ENCODE measurements around the gene SYNE2.

SYNE2 gene

DNA sequence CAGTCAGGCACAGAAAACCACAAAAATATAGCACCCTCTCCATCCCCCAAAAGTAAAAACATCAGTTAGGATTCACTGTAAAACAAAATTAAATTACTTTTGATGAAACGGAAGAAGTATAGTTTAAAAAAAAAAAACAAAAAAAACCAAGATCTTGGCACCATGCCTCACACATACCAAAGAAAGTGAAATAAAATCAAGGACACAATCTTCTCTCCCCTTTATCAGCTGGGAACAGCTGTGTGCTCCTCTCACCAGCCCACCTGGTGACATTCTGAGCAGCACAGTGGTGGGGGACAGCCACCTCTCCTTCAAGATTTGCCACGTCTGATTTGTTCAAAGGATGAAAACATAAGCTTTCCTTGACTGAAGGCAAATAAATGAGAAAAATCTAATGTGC, 385.8 kb downstream of the SYNE2 start:
- Histone ChIP-seq H3K27me3 (no peaks in the 10 kb centered on the region), H3K36me3 (no peaks in the 10 kb centered on the region), H3K9me3 (no peaks in the 10 kb centered on the region), H3K4me3 (ENCODE audit: low read depth, low read length) (no peak overlapping the region), H3K4me1 (peaks cover 15% of the 10 kb centered on the region)
- DNase-seq, result no peak
- TF ChIP-seq, protein P1, sequence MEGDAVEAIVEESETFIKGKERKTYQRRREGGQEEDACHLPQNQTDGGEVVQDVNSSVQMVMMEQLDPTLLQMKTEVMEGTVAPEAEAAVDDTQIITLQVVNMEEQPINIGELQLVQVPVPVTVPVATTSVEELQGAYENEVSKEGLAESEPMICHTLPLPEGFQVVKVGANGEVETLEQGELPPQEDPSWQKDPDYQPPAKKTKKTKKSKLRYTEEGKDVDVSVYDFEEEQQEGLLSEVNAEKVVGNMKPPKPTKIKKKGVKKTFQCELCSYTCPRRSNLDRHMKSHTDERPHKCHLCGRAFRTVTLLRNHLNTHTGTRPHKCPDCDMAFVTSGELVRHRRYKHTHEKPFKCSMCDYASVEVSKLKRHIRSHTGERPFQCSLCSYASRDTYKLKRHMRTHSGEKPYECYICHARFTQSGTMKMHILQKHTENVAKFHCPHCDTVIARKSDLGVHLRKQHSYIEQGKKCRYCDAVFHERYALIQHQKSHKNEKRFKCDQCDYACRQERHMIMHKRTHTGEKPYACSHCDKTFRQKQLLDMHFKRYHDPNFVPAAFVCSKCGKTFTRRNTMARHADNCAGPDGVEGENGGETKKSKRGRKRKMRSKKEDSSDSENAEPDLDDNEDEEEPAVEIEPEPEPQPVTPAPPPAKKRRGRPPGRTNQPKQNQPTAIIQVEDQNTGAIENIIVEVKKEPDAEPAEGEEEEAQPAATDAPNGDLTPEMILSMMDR (IDR thresholded peaks at IDR 0.05; ENCODE audit: low read depth, low read length), result no peak

DNA sequence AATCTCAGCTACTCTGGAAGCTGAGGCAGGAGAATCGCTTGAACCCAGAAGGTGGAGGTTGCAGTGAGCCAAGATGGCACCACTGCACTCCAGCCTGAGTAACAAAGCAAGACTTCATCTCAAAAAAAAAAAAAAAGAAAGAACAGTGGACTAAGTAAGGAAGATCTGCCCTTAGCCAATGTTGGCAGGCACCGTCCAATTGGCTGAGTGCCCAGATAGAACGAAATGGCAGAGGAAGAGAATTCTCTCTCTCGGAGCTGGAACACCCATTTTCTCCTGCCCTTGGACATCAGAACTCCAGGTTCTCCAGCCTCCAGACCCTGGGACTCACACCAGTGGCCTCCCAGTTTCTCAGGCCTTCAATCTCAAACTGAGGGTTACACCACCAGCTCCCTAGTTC, 391.5 kb downstream of the SYNE2 start:
- Histone ChIP-seq H3K4me1 (no peaks in the 10 kb centered on the region), H3K4me3 (ENCODE audit: low read depth, low read length) (no peak overlapping the region; the same call in 1 of the 2 replicates), H3K36me3 (no peaks in the 10 kb centered on the region), H3K9me3 (no peaks in the 10 kb centered on the region), H3K27me3 (no peaks in the 10 kb centered on the region)
- peak; percentile 38 for DNase-seq
- TF ChIP-seq, protein P1 (IDR thresholded peaks at IDR 0.05; ENCODE audit: low read depth, low read length), result no peak

DNA sequence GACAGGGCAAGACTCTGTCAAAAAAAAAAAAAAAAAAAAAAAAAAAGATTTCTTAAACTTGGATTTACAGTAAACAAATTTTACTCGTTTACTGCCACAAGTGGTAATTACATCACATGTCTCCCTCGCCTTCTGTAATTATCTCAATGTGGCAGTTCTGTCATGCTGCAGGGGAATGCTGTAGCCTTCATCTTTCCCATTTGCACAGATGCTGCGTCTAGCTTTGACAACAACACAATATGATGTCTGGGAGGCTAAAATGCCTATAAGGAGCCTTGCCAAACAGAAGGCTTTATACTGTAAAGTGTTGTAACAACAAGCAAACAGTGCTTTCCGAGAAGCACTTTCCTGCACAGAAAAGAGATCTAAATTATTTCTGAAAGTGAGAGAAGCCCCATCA, 392.7 kb downstream of the SYNE2 start:
- no peaks in the 10 kb centered on the region for H3K36me3 ChIP-seq
- no peaks in the 10 kb centered on the region for H3K9me3 ChIP-seq
- DNase-seq, result no peak
- TF ChIP-seq, protein P1 (IDR thresholded peaks at IDR 0.05; ENCODE audit: low read depth, low read length), result no peak
- no peaks in the 10 kb centered on the region for H3K27me3 ChIP-seq
- no peaks in the 10 kb centered on the region for H3K4me1 ChIP-seq
- H3K4me3 ChIP-seq (ENCODE audit: low read depth, low read length), result no peak overlapping the region

DNA sequence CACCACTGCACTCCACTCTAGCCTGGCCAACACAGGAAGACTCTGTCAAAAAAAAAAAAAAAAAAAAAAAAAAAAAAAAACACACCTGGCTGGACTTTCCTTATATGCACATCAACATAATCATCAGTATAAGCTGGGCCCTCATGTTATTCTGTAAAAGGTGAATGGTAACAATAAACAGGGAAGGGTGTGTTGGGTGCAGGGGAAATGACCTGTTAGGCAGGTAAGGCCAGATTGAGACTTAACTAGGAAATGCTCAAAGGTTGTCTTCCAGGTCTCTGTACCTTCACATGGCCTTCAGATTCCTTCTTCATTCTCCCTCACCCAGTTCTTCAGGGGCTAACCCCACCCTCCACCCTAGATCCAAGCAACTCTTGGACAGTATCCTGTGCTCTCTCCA, 393.9 kb downstream of the SYNE2 start:
- TF ChIP-seq, protein P1 (IDR thresholded peaks at IDR 0.05; ENCODE audit: low read depth, low read length), result no peak
- no peaks in the 10 kb centered on the region for H3K4me1 ChIP-seq
- no peaks in the 10 kb centered on the region for H3K9me3 ChIP-seq
- DNase-seq, result no peak
- H3K27me3 ChIP-seq, result no peaks in the 10 kb centered on the region
- H3K4me3 ChIP-seq (ENCODE audit: low read depth, low read length), result no peak overlapping the region
- no peaks in the 10 kb centered on the region for H3K36me3 ChIP-seq

DNA sequence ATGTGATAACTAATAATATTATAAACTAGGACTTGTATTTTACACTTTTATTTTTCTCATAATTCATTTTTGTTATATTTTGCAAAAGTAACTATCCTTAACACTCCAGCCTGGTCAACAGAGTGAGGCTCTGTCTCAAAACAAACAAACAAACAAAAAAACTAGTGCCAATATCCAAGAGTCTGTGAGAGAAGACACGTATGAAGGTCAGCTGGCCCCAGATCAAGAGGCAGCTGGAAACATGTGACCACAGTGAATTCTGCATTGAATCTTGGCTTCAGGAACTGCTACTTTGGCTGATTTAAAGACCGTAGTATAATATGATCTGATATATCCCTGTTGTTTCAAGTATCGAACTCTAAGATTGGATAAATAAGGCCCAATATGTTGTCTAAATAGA, 394.4 kb downstream of the SYNE2 start:
- TF ChIP-seq, protein P1 (IDR thresholded peaks at IDR 0.05; ENCODE audit: low read depth, low read length), result no peak
- no peak for DNase-seq
- no peak overlapping the region for H3K4me3 ChIP-seq (ENCODE audit: low read depth, low read length)

DNA sequence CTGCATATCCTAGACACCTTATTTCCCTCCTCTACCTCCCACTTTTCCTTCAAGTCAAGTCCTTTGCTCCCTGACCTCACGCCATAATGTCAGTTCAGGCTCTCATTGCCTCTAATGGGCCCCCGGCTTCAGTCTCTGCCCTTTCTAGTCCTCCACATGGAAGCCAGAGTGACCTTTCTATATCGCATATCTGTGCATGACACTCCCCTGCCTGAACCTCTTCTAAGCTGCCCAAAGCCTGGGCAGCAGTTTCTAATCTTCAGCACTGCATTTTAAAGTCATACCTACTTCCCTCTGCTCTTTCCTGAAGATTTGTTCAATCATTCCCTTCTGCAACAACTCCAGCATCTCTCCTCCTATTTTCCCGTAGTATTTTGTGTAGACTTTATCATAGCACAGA, 395.9 kb downstream of the SYNE2 start:
- Histone ChIP-seq H3K4me3 (ENCODE audit: low read depth, low read length) (no peak overlapping the region), H3K4me1 (no peaks in the 10 kb centered on the region), H3K27me3 (no peaks in the 10 kb centered on the region), H3K36me3 (no peaks in the 10 kb centered on the region), H3K9me3 (no peaks in the 10 kb centered on the region)
- DNase-seq, result no peak
- TF ChIP-seq, protein P1 (IDR thresholded peaks at IDR 0.05; ENCODE audit: low read depth, low read length), result no peak

More for the DNA sequence above, 394.4 kb downstream of the SYNE2 start:
- no peaks in the 10 kb centered on the region for H3K36me3 ChIP-seq
- H3K27me3 ChIP-seq, result no peaks in the 10 kb centered on the region
- no peaks in the 10 kb centered on the region for H3K4me1 ChIP-seq
- H3K9me3 ChIP-seq, result no peaks in the 10 kb centered on the region
